COLO668 (cell line): ENCODE data around the gene PRKD2.

Experiments used
- DNase-seq: peaks from one replicate; lab custom pipeline; 2025; ENCODE audit not compliant: unreplicated experiment; lab: John Stamatoyannopoulos, UW

The PRKD2 gene

DNA sequence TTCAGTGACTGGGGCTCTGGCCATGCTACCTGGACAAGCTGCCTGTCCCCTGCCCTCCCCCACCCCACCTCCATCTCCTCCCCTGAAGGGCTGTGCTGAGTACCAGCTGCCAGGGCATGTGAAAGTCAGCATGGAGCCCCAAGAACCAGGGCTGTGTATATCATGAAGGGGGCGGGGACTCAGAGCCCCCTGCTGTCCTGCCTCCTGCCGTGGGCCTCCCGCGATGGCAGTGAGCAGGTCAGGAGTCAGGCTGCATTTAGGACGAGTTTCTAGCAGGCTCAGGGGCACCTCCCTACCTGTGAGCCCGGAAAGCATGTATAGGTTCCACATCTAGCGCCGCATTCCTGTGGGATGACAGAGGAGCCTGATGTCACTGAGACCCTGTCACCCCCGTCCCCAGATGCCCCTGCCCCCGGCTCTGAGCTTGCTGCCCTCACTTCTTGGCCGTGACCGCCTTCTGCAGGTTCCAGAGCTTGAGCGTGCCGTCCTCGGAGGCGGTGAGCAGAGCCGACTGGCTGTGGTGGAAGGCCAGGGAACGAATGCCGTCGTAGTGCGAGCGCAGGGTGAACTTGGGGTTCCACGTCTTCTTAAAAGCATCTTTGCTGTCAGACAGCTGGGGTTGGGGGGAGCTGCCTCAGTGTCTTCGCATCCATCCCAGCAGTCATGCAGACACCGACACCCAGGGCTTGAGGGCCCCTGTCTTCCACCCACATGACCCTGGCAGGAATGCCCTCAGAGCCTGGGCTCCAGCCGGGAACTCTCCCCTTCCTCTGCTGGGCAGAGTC lies 8.3 kb upstream of the PRKD2 start:
- DNase-seq: no peak

DNA sequence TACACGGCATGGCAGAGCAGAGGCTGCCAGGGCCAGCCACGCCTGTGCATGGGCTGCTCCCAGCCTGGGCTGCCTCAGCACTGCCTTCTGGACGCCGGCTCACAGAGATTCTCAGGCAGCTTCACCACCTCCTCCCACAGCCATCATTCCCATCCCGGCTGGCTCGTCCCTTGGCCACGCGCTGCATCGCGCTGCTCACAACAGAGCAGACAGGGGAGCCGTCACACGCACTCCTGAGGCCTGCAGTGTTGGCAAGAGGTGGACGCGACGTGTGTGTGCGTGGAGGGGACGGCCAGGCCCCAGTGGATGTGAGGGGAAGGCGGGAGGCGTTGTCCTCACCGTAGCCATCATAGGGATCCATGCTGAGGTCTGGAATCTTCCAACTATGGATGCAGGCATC lies 7.6 kb upstream of the PRKD2 start:
- no peak for DNase-seq

GRCh38 chr19:46723471-46723870 lies 6.6 kb upstream of the PRKD2 start:
- no peak for DNase-seq

- no peak for DNase-seq
Measured at GRCh38 chr19:46723023-46723461, 6.1 kb upstream of the PRKD2 start.

DNA sequence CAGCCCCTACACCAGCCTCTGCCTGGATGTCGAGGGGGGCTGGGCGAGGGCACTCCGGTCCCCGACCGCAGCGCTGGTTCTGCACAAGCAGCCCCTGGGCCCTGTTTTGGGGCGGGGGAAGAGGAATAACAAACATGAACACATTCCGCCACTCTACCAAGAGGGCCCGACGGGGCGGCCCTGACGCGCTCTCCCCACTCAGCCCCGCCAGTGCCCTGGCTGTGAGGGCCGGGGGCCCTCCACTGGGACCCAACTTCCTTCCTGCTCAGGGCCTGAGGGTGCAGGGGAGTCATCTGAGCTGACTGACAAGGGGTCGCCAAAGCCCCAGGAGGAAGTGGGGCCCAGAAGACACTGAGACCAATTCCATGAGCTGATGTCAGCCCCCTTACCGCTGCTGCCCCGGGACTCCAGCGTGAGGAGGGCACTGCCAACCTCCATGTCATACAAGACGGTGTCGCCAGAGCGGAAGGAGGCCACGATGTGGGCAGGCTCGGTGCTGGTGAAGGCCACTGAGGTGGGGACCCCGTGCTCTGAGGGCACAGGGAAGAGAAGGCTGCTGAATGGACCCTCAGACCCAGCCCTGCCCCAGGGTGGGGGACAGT lies 5.6 kb upstream of the PRKD2 start:
- DNase-seq: no peak

- DNase-seq: no peak
Measured at GRCh38 chr19:46722004-46722380, 5.1 kb upstream of the PRKD2 start.

DNA sequence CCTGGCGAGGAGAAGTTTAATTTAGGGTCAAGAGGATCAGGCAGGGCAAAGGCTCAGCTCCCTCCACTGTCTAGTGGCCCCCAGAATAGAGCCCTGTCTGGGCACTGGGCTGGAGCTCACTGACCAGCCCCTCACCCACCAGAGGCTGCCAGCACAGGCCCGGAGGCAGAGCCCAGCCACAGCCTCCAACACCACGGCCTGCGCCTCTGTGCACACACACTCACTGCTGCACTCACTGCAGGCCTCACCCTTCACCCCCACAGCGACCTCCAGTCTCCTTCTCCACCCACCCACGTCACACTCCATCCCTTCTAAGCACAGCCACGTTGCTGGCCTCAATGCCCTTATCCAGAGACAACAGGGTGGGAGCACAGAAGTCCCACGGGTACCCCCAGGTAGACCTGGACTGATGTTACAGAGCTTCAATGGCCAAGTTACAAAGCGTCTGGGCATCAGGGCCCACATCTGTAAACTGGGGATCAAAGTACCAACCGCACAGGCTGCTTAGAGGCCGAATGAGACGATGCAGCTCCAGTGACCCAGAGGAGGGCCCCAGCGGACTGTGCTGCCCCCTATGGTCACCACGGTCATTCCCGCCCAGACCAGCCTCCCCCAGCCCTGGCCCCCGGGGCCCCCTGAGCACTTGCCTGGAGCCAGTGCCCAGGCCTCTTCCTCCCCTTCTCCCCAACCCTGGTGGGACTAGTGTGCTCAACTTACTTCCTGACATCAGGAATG lies 4.5 kb upstream of the PRKD2 start:
- DNase-seq: no peak

GRCh38 chr19:46720503-46721239 lies 3.8 kb upstream of the PRKD2 start:
- DNase-seq: no peak

DNA sequence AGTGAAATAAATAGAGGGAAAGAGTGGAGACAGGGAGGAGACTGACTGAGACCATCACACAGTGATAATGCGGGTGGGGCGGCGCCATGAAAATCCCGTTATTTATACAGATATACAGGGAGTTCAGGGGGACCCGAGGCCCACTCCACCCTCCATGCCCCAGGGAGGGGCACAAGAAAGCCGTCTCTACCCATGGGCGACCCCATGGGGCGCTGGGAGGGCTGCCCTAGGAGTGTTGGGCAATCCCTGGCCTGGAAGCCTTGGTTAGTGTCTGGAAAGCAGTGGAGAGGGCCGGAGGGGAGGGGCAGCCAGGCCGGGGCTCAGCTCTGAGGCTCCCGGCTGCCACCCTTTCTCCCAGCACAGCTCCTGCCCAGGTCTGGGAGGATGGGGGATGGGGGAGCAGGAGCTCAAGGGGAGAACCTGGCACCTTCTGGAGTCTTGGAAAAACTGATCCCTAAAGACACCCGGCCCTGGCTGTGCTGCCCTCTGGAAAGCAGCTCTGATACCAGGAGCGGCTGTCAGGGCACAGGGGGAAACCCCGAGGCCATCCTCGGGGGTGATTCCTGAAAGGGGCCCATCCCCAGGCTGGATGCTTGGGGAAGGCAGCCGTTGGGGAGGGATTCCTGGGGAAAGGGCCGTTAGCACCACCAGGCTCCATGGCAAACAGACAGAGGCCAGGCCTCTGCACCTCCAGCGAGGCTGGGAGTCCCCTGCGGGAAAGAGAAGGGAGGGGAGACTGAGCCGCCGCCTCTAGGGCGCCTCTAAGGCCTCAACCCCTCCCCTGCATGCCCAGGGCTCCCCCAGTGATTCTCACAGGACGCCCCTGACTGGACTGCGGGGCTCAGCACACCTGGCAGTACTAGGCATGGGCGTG lies 3.0 kb upstream of the PRKD2 start:
- DNase-seq: no peak

GRCh38 chr19:46718934-46719622 lies 2.2 kb upstream of the PRKD2 start:
- DNase-seq: no peak

DNA sequence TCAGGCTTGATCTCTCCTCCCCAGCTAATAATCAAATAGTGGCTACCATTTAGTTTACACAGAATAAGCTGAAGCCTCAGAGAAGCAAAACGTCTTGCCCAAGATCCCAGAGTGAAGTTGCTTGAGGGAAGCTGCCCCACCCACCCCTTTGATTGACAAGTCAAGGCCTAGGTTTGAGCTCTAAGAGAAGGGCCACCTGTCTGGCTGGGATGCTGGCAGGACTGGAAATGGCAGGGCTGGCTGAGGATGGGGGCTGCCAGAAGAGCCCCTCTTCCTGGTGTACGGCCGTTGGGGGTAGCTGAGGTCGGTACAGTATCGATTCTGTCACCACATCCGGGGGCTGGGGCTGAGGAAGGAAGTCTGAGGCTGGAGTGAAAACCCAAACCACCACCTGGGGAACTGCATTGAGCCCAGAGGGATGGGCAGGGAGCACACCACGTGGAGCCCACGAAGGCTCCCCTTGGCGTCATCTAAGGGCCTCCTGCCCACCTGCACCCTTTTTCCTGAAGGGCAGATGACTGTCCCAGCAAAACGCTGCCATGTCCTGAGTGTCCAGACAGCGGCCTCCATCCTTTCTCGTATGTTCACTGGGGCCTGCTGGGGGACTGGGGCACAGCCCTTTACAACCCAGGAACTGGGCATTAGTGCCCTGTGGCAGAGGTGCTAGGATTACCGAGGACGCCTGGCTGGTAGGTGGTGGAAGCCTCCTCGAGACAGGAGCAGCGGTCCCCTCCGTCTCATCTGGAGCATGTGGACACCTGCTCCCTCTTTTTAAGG lies 1.4 kb upstream of the PRKD2 start:
- no peak for DNase-seq

- DNase-seq: no peak
Measured at GRCh38 chr19:46717716-46718143, 816 bp upstream of the PRKD2 start.

- no peak for DNase-seq
Measured at GRCh38 chr19:46716672-46717033, 261 bp downstream of the PRKD2 start.

DNA sequence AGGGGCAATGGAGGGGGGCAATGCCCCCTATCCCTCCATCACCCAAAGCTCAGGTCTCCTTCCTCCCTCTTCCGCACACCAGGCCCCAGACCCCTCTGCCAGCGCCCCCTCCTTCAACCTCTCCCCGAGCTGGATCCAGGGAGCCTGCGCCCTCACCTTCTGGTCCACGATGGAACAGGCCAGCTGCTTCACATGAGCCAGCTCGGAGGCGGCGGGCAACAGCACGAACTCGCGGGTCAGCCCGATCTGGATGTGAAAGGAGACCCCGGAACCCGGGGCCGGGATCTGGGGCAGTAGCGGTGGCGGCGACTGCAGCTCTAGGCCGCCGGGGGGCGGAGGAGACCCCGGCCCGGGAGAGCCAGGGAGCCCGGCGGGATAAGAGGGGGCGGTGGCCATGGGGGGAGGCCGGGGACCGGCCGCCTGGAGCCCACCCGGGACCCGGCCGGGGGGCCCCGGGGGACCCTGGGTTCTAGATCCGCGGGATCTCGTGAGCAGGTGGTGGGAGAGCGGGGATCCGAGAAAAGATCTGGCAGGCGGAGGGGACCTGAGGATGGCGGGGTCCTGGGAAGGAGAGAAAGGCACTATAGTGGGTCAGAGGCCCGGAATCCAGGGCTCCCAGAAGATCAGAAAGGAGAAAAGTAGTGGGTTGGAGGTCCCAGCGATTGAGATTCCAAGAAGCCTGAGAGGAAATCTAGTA lies 791 bp downstream of the PRKD2 start:
- peak; percentile 30 for DNase-seq

- DNase-seq: peak; percentile 15
Measured at GRCh38 chr19:46715620-46715974, 1.3 kb downstream of the PRKD2 start.

GRCh38 chr19:46714444-46715106 lies 2.3 kb downstream of the PRKD2 start:
- DNase-seq: peak; percentile 79

DNA sequence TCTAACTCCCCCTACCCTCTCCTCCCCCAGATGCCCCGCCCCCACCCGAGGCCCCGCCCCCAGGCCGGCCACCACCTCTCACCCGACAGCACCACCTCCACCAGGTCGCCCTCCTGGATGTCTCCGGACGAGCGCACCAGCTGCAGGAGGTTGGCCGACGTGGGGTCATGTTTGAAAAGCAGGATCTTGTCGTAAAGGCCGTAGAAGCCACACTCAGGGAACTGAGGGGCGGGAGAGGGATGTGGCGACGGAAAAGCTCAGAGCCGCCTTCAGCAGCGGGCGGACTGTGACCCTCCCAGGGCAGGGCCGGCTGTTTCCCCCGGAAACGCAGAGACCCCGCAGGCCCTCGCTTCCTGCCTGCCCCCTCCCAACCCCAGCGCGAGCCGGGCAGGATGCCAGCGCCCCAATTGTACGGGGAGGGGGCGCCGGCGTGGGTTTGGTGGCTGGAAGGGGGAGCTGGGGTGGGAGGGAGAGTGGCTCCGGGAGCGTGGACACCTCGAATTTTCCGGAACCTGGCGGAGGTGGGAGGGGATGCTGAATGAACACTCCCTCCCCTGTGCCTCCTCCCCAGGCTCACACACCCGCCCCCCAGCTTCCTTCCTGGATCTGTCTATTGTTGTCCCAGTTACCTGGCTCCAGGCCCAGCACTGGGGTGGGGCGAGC lies 3.0 kb downstream of the PRKD2 start:
- peak; percentile 84 for DNase-seq
